HG03432 (cell line): ENCODE results near the gene EPB41L4A.
"Not testable (repeated sequence)": the region's sequence is repeated elsewhere in the genome, so short reads cannot be mapped to it uniquely, and the experiment has no call there.

Source experiments
- ATAC-seq: cut with Tn5 transposase; IDR thresholded peaks from one replicate; pipeline ENCODE4 v1.9.1; 2021; ENCODE audit warnings: mild to moderate bottlenecking, moderate library complexity; ENCODE audit not compliant: unreplicated experiment

The EPB41L4A gene

GRCh38 chr5:112401924-112402323, 17.2 kb downstream of the EPB41L4A start:
- ATAC-seq = no peak

GRCh38 chr5:112397690-112398089, 21.4 kb downstream of the EPB41L4A start:
- no peak for ATAC-seq

- ATAC-seq = no peak
Observed at GRCh38 chr5:112396430-112396829, 22.6 kb downstream of the EPB41L4A start.

DNA sequence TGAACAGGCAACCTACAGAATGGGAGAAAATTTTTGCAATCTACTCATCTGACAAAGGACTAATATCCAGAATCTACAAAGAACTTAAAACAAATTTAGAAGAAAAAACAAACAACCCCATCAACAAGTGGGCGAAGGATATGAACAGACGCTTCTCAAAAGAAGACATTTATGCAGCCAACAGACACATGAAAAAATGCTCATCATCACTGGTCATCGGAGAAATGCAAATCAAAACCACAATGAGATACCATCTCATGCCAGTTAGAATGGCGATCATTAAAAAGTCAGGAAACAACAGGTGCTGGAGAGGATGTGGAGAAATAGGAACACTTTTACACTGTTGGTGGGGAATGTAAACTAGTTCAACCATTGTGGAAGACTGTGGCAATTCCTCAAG, 23.8 kb downstream of the EPB41L4A start:
- not testable (repeated sequence) for ATAC-seq

- ATAC-seq = no peak
Observed at GRCh38 chr5:112390327-112390726, 28.8 kb downstream of the EPB41L4A start.

DNA sequence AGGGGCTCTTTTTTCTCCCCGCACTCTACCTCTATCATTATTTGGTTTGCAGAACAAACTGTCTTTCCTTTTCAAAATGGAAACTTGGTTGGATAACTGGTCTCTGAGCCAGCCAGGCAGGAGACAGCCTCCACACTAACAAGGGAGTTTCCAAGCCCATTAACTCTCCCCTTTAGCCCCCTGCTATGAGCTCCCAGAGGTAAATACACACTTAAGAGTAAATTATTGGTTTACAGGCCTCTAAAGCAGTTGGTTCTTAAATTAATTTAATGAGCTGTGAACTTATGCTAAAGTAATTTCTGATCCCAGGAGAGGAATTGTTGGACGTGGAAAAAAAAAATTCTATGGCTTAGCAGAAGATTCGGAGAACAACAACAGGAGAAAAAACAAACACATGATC, 30.3 kb downstream of the EPB41L4A start:
- no peak for ATAC-seq

DNA sequence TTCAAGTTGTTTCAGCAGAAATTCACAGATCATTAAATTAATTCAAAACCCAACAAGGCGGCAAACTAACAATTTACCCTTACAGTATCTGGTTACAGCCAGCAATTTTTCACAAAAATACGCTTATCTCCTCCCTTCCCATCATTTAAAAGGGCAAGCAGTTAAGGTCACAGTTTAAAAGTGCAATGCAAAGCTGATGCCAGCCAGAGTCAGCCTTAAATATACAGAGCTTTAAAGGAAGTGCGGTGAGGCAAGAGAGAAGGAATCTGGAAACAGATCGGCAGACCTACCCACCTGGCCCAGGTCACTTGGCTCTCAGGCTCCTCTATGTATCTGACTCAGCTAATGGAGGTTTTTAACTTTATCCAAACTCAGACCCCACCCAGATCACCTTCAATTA, 31.0 kb downstream of the EPB41L4A start:
- ATAC-seq = no peak

DNA sequence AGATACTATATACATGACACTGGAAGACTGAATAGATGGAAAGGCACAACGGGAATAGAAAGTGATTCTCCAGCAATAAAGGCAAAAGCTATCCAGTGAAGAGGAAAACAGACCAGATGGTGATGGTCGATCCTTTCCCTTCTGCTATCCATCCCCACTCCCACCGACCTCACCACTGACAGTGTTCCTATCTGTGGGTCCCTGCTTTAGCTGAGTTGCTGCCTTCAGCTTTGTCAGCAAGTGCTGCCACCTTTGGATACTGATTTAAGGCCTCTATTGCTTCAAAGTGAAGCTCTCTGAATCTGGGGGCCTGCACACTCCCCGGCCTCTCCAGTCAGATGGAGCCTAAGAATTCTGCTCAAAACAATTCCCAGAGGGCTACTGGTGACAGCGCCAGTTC, 32.3 kb downstream of the EPB41L4A start:
- no peak for ATAC-seq

DNA sequence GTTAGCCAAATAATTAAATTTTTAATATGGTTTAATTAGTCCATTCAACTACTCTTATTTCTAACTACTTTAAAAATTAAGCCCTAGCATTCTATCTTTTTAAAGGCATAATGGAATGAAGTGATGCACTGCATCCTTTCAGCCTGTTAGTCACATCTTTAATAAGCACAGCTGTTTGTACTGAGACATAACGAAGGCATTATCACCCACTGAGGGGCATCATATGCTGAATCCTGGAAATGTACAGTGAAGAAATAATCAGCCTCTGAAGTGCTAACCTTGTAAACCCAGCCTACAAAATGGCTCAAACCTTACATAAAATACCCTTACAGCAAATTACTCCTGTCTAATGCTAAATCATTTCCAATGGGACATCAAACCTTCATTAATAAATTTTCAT, 33.1 kb downstream of the EPB41L4A start:
- ATAC-seq = no peak

DNA sequence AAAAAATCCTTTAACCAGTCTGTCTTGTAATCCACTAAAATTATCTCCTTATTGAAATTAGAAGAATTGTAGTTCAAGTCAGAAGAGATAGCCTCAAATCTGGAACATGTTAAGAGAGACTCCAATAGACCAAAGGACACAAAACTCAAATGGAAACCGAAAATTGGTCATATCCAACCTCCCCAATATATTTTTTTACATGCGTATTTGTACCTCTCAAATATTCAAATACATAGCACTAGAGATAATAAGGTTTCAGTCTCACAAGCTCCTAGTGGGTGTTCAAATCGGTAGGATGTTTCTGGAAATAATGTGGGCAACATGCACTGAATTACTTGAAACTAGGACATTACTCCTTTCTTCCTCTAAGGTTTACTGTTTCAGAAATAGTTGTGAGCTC, 33.5 kb downstream of the EPB41L4A start:
- no peak for ATAC-seq

DNA sequence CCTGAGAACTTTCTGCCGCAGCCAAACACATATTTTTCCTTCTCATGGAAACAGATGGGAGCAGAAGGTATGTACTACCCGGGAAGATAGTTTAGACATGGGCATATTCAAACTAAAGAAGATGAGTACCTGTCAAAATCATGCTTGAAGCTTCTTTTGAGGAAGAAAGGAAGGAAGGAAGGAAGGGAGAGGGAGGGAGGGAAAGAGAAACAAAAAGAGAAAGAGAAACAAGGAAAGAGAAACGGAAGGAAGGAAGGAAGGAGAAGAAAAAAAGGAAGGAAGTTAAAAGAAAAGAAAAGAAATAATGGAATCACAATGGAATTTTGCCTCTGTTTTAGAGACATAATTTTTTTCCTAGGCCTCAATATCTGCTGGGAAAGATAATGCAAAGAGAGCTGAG, 34.6 kb downstream of the EPB41L4A start:
- ATAC-seq = no peak

DNA sequence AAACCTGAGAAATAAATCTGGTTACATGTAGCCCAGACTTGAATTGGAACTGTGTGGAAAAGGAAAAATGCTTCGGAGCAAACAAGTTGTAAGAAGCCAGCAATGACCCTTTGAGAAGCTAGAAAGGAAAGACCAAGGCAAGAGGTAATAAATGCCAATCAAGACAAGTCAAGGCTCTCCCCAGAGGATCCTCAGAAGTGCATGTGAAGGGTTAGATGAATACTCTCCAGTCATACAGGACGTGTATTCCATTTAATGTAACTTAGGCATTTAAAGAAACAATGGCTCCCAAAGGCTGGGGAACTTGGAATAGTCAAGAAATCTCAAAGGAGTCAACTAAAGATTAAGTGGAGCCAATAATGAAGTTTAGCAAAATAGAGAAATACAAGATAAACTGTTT, 36.2 kb downstream of the EPB41L4A start:
- ATAC-seq = no peak

DNA sequence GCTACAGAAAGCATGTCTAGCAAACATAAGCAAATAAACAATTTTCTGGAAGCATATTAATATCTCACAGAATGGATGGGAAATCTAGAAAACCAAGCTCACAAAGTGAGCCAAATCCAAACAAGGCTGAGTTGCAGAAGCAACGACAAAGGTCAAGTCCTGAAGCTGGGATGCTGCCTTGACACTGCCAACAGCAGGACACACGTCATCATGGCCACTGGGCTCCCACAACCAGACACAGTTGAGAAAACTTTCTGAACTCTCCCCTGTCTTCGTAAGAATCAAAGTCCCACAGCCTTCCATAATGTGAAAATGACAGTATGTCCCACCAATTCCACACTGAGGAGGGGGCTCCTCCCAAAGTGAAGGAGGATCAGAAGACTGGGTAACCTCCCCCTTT, 37.6 kb downstream of the EPB41L4A start:
- no peak for ATAC-seq

DNA sequence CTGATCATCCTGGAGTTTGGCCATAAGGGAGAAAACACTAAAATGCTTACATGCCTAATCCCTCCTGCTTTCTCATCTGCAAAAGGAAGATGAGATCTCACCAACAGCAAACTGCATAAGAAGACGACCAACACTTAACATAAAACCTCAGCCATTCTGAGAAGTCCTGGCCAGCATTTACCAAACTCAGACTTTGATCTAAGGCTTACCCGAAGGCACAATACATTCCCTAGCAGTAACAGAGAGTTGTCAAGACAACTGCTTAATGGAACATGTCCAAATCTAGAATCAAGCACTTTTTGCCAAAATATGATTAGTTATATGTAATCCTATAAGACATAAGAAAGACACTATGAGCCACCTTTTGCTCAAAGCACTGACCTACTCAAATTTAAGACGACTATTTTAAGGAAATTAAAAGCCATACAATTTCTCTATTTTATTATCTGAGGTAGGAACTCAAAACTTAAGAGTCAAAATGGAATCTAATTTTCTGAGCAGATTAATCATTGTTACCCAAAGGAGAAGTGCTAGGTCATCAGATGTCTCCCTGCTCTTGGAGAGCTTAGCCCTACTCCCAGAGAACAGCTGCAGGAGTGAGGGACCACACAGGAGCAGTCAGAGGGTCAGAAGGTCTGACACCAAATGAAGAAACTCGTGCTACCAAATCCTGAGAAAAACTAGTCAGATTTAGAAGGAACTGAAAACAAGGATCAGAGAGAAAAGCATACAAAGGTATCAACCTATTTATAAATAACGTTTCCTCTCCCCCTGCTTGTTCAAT, 39.3 kb downstream of the EPB41L4A start:
- no peak for ATAC-seq

GRCh38 chr5:112374818-112375217, 44.3 kb downstream of the EPB41L4A start:
- ATAC-seq = no peak

DNA sequence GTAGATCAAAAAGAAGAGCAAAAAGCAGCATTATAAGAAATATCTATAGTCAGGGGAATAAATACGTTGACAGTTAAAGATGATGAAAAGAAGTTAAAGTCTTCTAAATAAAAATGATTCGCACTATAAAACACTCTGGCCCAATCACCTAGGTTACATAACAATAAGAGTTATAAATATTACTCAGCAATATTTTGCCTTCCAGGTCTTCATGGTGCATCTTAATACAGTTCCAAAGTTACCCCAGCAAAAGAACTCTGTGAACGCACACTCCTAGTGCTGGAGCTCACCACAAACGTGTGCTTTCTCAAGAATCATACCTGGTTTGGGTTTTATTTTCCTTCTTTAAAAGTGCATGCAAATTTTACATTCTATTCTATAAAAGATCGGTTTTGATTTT, 44.7 kb downstream of the EPB41L4A start:
- ATAC-seq = no peak

DNA sequence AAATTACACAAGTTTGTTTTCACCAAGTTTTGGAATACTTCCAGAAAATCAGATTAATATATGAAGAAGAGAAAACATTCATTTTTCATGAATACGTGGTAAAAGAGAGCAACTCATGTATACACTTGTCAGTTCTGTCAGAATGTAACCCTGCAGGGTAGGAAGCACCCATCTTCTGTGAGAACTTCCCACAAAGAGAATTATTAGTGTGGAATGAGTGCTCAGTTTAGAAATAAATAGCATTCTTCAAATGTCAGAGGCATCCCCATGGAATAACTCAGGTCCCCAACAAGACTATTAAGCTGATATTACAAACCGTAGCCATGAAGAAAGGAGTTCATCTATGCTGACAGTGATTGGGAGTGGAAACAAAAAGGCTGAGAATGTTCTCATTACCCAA, 45.2 kb downstream of the EPB41L4A start:
- ATAC-seq = no peak

- ATAC-seq = no peak
Observed at GRCh38 chr5:112372543-112372942, 46.5 kb downstream of the EPB41L4A start.

- ATAC-seq = no peak
Observed at GRCh38 chr5:112371067-112371466, 48.0 kb downstream of the EPB41L4A start.

- no peak for ATAC-seq
Observed at GRCh38 chr5:112367400-112367799, 51.7 kb downstream of the EPB41L4A start.

GRCh38 chr5:112366987-112367386, 52.1 kb downstream of the EPB41L4A start:
- ATAC-seq = peak; percentile 70

- not testable (repeated sequence) for ATAC-seq
Observed at GRCh38 chr5:112360740-112361139, 58.3 kb downstream of the EPB41L4A start.
